Measurements from ENCODE around the gene PCDHGA12.
"Not testable (repeated sequence)": the region's sequence is repeated elsewhere in the genome, so short reads cannot be mapped to it uniquely, and the experiment has no call there.

Gene PCDHGA12

GRCh38 chr5:141427783-141428426 is 2.4 kb upstream of the PCDHGA12 start:
- peaks cover 8 to 77% (median 30%) of the 10 kb centered on the region in 5 experiments for H3K27me3 ChIP-seq (replicated peaks in 2 of 5; ENCODE audit: control insufficient read depth in 4 of 5, insufficient read depth in 5 of 5, low read length in 4 of 5)
- DNase-seq, result no peak
- peaks cover 6 to 67% (median 47%) of the 10 kb centered on the region in 5 experiments for H3K9me3 ChIP-seq (ENCODE audit: control extremely low read depth in 1 of 5, control insufficient read depth in 4 of 5, insufficient read depth in 2 of 5, low read depth in 1 of 5, low read length in 4 of 5)
- 60% methylated on average over 53 of the region's 53 CpGs for WGBS (ENCODE audit: insufficient coverage)
- POLR2A ChIA-PET, result no interaction called here
- H3K36me3 ChIP-seq (ENCODE audit: control insufficient read depth in 4 of 4, insufficient read depth in 4 of 4, low read length in 3 of 4), result peaks cover 0 to 4% (median 0%) of the 10 kb centered on the region in 4 experiments
- H3K4me1 ChIP-seq (ENCODE audit: control extremely low read depth in 1 of 4, control insufficient read depth in 4 of 4, insufficient read depth in 4 of 4, low read length in 3 of 4), result peaks cover 2 to 10% (median 5%) of the 10 kb centered on the region in 4 experiments
- no peak overlapping the region for H3K4me3 ChIP-seq (ENCODE audit: control insufficient read depth in 1 of 7, extremely low read depth in 1 of 7, insufficient read depth in 4 of 7, low read depth in 2 of 7, low read length in 6 of 7)
- no peak overlapping the region for H3K27ac ChIP-seq (ENCODE audit: insufficient read depth in 1 of 2, low read depth in 1 of 2, low read length in 2 of 2, poor library complexity in 1 of 2, severe bottlenecking in 2 of 2)
- CTCF ChIA-PET, result interaction anchor here (0.8 to 5.8 kb wide), 5 partner anchors 8 to 100 kb away, joined by 3 to 62 read pairs (median 29); partner anchors contain the start of genes PCDHGA11 and PCDHGB7

- Histone ChIP-seq H3K27ac (ENCODE audit: insufficient read depth in 1 of 2, low read depth in 1 of 2, low read length in 2 of 2, poor library complexity in 1 of 2, severe bottlenecking in 2 of 2) (no peak overlapping the region), H3K9me3 (ENCODE audit: control extremely low read depth in 1 of 5, control insufficient read depth in 4 of 5, insufficient read depth in 2 of 5, low read depth in 1 of 5, low read length in 4 of 5) (peaks cover 8 to 61% (median 42%) of the 10 kb centered on the region in 5 experiments), H3K4me1 (ENCODE audit: control extremely low read depth in 1 of 4, control insufficient read depth in 4 of 4, insufficient read depth in 4 of 4, low read length in 3 of 4) (peaks cover 2 to 6% (median 5%) of the 10 kb centered on the region in 4 experiments), H3K4me3 (ENCODE audit: control insufficient read depth in 1 of 7, extremely low read depth in 1 of 7, insufficient read depth in 4 of 7, low read depth in 2 of 7, low read length in 6 of 7) (peak overlapping the region in 6 of 7 experiments; percentile 13 to 56 (median 48)), H3K36me3 (ENCODE audit: control insufficient read depth in 4 of 4, insufficient read depth in 4 of 4, low read length in 3 of 4) (peaks cover 0 to 3% (median 0%) of the 10 kb centered on the region in 4 experiments), H3K27me3 (replicated peaks in 2 of 5; ENCODE audit: control insufficient read depth in 4 of 5, insufficient read depth in 5 of 5, low read length in 4 of 5) (peaks cover 7 to 51% (median 24%) of the 10 kb centered on the region in 5 experiments)
- DNase-seq, result peak; percentile 18 to 77 (median 69)
- 7% methylated on average over 12 of the region's 37 CpGs for WGBS (ENCODE audit: insufficient coverage)
- ChIA-PET CTCF (interaction anchor here (0.6 to 5.8 kb wide), 18 partner anchors 12 to 136 kb away, joined by 3 to 62 read pairs (median 8); partner anchors contain the start of genes PCDHGA11, PCDHGB7, PCDHGC4 and TAF7), POLR2A (interaction anchor here (0.6 kb wide), 1 partner anchor 82 kb away, joined by 3 read pairs; no protein-coding TSS in a partner anchor)
Measured at GRCh38 chr5:141431286-141431685, 979 bp downstream of the PCDHGA12 start.

GRCh38 chr5:141432308-141432707 is 2.0 kb downstream of the PCDHGA12 start:
- POLR2A ChIA-PET; H3K27ac ChIP-seq (ENCODE audit: insufficient read depth in 1 of 2, low read depth in 1 of 2, low read length in 2 of 2, poor library complexity in 1 of 2, severe bottlenecking in 2 of 2); H3K36me3 ChIP-seq (ENCODE audit: control insufficient read depth in 4 of 4, insufficient read depth in 4 of 4, low read length in 3 of 4); H3K4me1 ChIP-seq (ENCODE audit: control extremely low read depth in 1 of 4, control insufficient read depth in 4 of 4, insufficient read depth in 4 of 4, low read length in 3 of 4): not testable (repeated sequence)
- Histone ChIP-seq H3K4me3 (ENCODE audit: control insufficient read depth in 1 of 7, extremely low read depth in 1 of 7, insufficient read depth in 4 of 7, low read depth in 2 of 7, low read length in 6 of 7) (peak overlapping the region in 1 of 7 experiments; percentile 31), H3K9me3 (ENCODE audit: control extremely low read depth in 1 of 5, control insufficient read depth in 4 of 5, insufficient read depth in 2 of 5, low read depth in 1 of 5, low read length in 4 of 5) (peaks cover 5 to 56% (median 33%) of the 10 kb centered on the region in 5 experiments), H3K27me3 (replicated peaks in 2 of 5; ENCODE audit: control insufficient read depth in 4 of 5, insufficient read depth in 5 of 5, low read length in 4 of 5) (peaks cover 7 to 42% (median 22%) of the 10 kb centered on the region in 5 experiments)
- 30% methylated on average over 7 of the region's 38 CpGs for WGBS (ENCODE audit: insufficient coverage)
- DNase-seq, result peak in 1 of 3 donors; percentile 21
- CTCF ChIA-PET, result interaction anchor here (0.6 to 5.8 kb wide), 5 partner anchors 11 to 91 kb away, joined by 3 to 62 read pairs (median 5); no protein-coding TSS in a partner anchor

GRCh38 chr5:141432726-141433125 is 2.4 kb downstream of the PCDHGA12 start:
- H3K27ac ChIP-seq (ENCODE audit: insufficient read depth in 1 of 2, low read depth in 1 of 2, low read length in 2 of 2, poor library complexity in 1 of 2, severe bottlenecking in 2 of 2); POLR2A ChIA-PET; DNase-seq; H3K4me1 ChIP-seq (ENCODE audit: control extremely low read depth in 1 of 4, control insufficient read depth in 4 of 4, insufficient read depth in 4 of 4, low read length in 3 of 4); H3K36me3 ChIP-seq (ENCODE audit: control insufficient read depth in 4 of 4, insufficient read depth in 4 of 4, low read length in 3 of 4); H3K4me3 ChIP-seq (ENCODE audit: control insufficient read depth in 1 of 7, extremely low read depth in 1 of 7, insufficient read depth in 4 of 7, low read depth in 2 of 7, low read length in 6 of 7): not testable (repeated sequence)
- whole genome bisulfite sequencing (ENCODE audit: insufficient coverage), result 28% methylated on average over 19 of the region's 29 CpGs
- H3K27me3 ChIP-seq (replicated peaks in 2 of 5; ENCODE audit: control insufficient read depth in 4 of 5, insufficient read depth in 5 of 5, low read length in 4 of 5), result peaks cover 7 to 38% (median 19%) of the 10 kb centered on the region in 5 experiments
- peaks cover 5 to 52% (median 29%) of the 10 kb centered on the region in 5 experiments for H3K9me3 ChIP-seq (ENCODE audit: control extremely low read depth in 1 of 5, control insufficient read depth in 4 of 5, insufficient read depth in 2 of 5, low read depth in 1 of 5, low read length in 4 of 5)
- CTCF ChIA-PET, result interaction anchor here (0.6 to 1.3 kb wide), 3 partner anchors 48 to 68 kb away, joined by 3 to 5 read pairs (median 3); no protein-coding TSS in a partner anchor

GRCh38 chr5:141434006-141434405 is 3.7 kb downstream of the PCDHGA12 start:
- peaks cover 2 to 43% (median 25%) of the 10 kb centered on the region in 5 experiments for H3K9me3 ChIP-seq (ENCODE audit: control extremely low read depth in 1 of 5, control insufficient read depth in 4 of 5, insufficient read depth in 2 of 5, low read depth in 1 of 5, low read length in 4 of 5)
- WGBS (ENCODE audit: insufficient coverage), result 80% methylated on average over 1 of the region's 2 CpGs
- POLR2A ChIA-PET, result no interaction called here

GRCh38 chr5:141437221-141437620 is 6.9 kb downstream of the PCDHGA12 start:
- Histone ChIP-seq H3K4me1 (ENCODE audit: control extremely low read depth in 1 of 4, control insufficient read depth in 4 of 4, insufficient read depth in 4 of 4, low read length in 3 of 4) (no peaks in the 10 kb centered on the region), H3K4me3 (ENCODE audit: control insufficient read depth in 1 of 7, extremely low read depth in 1 of 7, insufficient read depth in 4 of 7, low read depth in 2 of 7, low read length in 6 of 7) (no peak overlapping the region), H3K27me3 (replicated peaks in 2 of 5; ENCODE audit: control insufficient read depth in 4 of 5, insufficient read depth in 5 of 5, low read length in 4 of 5) (peaks cover 0 to 21% (median 10%) of the 10 kb centered on the region in 5 experiments), H3K36me3 (ENCODE audit: control insufficient read depth in 4 of 4, insufficient read depth in 4 of 4, low read length in 3 of 4) (no peaks in the 10 kb centered on the region), H3K9me3 (ENCODE audit: control extremely low read depth in 1 of 5, control insufficient read depth in 4 of 5, insufficient read depth in 2 of 5, low read depth in 1 of 5, low read length in 4 of 5) (peaks cover 2 to 54% (median 18%) of the 10 kb centered on the region in 5 experiments), H3K27ac (ENCODE audit: insufficient read depth in 1 of 2, low read depth in 1 of 2, low read length in 2 of 2, poor library complexity in 1 of 2, severe bottlenecking in 2 of 2) (no peak overlapping the region)
- WGBS (ENCODE audit: insufficient coverage), result no CpG with 5 or more reads among the region's 2 CpGs
- POLR2A ChIA-PET, result interaction anchor here (0.5 kb wide), 1 partner anchor 245 kb away, joined by 3 read pairs; the partner anchor contains the start of gene PCDHB10
- DNase-seq, result no peak
- CTCF ChIA-PET, result interaction anchor here (0.9 to 1.0 kb wide), 2 partner anchors 13 to 56 kb away, joined by 3 read pairs; no protein-coding TSS in a partner anchor

More at GRCh38 chr5:141434006-141434405, 3.7 kb downstream of the PCDHGA12 start:
- peaks cover 0 to 3% (median 0%) of the 10 kb centered on the region in 4 experiments for H3K36me3 ChIP-seq (ENCODE audit: control insufficient read depth in 4 of 4, insufficient read depth in 4 of 4, low read length in 3 of 4)
- no peak overlapping the region for H3K4me3 ChIP-seq (ENCODE audit: control insufficient read depth in 1 of 7, extremely low read depth in 1 of 7, insufficient read depth in 4 of 7, low read depth in 2 of 7, low read length in 6 of 7)
- peaks cover 7 to 32% (median 19%) of the 10 kb centered on the region in 5 experiments for H3K27me3 ChIP-seq (replicated peaks in 2 of 5; ENCODE audit: control insufficient read depth in 4 of 5, insufficient read depth in 5 of 5, low read length in 4 of 5)
- no peak for DNase-seq
- CTCF ChIA-PET, result interaction anchor here (0.7 to 1.3 kb wide), 2 partner anchors 51 to 124 kb away, joined by 3 read pairs; no protein-coding TSS in a partner anchor
- H3K4me1 ChIP-seq (ENCODE audit: control extremely low read depth in 1 of 4, control insufficient read depth in 4 of 4, insufficient read depth in 4 of 4, low read length in 3 of 4), result peaks cover 2 to 6% (median 5%) of the 10 kb centered on the region in 4 experiments
- H3K27ac ChIP-seq (ENCODE audit: insufficient read depth in 1 of 2, low read depth in 1 of 2, low read length in 2 of 2, poor library complexity in 1 of 2, severe bottlenecking in 2 of 2), result no peak overlapping the region
